Right renal pelvis (tissue), 4 donors: ENCODE results near the gene MACC1. TPM values are rescaled to one million over a fixed set of nuclear protein-coding genes. Genes with fewer than 3 reads are reported as not detected.

Experiments used
- DNase-seq, 4 donors: peaks; one replicate each; pipeline ENCODE4 v3.0.0-alpha.2; 2013; ENCODE audit warnings: low read depth in 4 of 4, low spot score in 3 of 4, missing footprints in 1 of 4
- polyA plus RNA-seq, 4 donors: library from polyadenylated mRNA; unstranded; fragments of 120-200 nt; gene quantifications; one replicate each; pipeline ENCODE4 v1.2.1, GENCODE V29; 2013; ENCODE audit not compliant: insufficient read length in 4 of 4

MACC1 gene, protein sequence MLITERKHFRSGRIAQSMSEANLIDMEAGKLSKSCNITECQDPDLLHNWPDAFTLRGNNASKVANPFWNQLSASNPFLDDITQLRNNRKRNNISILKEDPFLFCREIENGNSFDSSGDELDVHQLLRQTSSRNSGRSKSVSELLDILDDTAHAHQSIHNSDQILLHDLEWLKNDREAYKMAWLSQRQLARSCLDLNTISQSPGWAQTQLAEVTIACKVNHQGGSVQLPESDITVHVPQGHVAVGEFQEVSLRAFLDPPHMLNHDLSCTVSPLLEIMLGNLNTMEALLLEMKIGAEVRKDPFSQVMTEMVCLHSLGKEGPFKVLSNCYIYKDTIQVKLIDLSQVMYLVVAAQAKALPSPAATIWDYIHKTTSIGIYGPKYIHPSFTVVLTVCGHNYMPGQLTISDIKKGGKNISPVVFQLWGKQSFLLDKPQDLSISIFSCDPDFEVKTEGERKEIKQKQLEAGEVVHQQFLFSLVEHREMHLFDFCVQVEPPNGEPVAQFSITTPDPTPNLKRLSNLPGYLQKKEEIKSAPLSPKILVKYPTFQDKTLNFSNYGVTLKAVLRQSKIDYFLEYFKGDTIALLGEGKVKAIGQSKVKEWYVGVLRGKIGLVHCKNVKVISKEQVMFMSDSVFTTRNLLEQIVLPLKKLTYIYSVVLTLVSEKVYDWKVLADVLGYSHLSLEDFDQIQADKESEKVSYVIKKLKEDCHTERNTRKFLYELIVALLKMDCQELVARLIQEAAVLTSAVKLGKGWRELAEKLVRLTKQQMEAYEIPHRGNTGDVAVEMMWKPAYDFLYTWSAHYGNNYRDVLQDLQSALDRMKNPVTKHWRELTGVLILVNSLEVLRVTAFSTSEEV
- polyA plus RNA-seq = 10 to 100 TPM in 3 of 4 donors, 1 to 10 TPM in 1; 8.6 to 11.2 (median 10.4) TPM

DNA sequence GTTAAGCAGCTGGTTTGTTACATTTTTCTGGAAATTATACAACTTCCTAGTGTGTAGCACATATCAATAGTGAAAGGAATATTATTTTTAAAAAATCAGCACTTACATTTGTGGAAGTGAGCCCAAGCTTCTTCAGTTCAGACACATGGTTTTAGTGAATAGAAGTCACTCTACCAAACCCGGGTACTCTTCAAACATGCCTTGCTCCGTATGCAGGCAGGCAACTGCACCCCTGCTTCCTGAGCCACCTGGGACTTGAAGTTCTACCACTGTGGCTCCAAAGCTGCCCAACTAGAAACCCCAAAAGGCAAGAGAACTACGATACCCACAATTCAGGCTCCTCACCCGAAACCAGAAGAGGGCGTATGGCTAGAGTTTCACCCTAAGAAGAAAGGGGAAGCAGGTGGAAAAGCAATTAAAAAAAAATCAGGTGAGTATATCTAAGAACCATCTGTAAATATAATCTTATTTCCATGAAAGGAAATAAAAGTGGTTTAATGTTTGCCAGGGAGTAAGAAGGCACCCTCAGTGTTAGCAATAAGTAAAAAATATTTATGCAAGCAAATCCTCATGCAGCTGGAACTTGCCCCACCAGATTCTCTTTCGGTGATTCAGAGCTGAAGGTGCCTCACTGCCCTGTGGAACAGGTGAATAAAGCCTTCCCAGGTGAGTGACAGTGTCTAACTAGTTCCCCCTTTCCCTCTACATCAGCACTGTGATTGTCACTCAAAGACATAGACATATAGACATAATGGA, at the start of gene MACC1:
TSS of gene MACC1 (minus strand) at position 192 of the 756 bp plus-strand sequence. CDS start 55,522 bp downstream, outside the sequence.
- peak; percentile 34 to 49 (median 46) for DNase-seq

DNA sequence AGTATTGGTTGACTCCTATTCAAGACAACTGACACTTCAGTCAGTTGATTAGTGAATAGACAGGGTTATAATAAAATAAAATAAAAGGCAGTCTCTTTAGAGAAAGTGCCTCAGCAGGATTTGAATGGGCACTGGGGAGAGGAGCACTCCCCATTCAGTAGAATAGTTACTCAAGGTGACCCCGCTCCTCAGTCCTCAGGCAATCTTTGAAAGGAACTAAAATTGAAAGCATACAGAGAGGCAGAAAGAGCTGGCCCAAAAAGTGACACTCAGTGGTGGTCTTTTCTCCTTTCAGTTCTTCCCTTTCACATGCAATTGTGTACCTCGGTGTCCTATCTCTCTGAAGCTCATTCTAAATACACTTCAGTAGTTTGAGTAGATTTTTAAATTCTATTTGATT, 47.4 kb upstream of the MACC1 start:
- no peak for DNase-seq

DNA sequence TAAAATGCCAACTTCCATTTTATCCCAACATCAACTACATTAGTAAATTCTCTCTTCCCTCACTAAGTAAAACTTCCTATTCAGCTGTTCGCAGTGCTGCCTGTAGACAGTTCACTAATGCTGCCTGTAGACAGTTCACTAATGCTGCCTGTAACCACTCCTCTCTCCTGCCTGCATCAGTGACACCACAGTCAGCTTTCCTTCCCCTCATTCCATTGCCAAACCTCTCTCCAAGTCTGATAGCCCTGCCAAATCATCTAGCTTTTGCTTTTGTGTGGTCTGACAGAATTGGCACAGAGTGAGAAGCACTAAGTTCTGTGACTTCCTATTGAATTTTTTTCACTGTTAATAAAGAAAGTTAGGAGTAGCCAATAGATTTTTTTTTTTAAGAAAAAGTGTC, 43.0 kb upstream of the MACC1 start:
- DNase-seq = no peak

DNA sequence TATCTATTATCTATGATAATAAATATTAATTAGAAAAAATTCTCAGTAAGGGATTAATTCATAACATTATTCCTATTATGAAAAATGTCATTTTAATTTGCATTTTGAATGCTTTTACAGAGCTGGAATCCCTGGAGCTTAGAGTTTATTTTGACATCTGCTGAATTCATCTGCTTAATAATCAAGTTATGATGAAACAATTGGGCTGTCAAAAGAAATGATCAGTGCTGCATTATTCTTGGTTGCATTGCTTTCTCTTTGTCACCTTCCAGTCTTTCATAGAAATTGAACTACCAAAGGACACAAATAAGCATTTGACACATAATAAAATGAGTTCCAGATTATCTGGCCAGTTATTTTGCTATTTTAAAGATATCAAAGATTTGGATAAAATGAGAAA, 40.0 kb upstream of the MACC1 start:
- DNase-seq = no peak

DNA sequence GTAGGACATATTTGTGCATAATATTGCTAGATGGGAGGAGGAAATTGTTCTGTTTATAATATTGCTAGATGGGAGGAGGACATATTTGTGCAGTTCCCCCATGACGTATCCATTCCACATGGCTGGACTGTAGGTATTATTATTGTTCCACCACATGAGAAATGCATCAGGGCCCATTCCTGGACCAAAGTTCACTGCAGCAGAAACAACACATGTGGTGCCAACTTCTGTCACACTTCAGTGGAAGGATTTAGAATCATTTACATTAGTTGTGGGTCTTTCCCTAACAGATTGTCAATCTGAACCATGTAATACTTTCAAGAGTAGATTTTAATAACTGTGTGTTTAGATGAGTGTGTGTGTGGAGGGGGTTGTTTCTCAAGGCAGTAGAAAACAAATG, 32.7 kb upstream of the MACC1 start:
- peak; percentile 45 to 68 (median 60) for DNase-seq

DNA sequence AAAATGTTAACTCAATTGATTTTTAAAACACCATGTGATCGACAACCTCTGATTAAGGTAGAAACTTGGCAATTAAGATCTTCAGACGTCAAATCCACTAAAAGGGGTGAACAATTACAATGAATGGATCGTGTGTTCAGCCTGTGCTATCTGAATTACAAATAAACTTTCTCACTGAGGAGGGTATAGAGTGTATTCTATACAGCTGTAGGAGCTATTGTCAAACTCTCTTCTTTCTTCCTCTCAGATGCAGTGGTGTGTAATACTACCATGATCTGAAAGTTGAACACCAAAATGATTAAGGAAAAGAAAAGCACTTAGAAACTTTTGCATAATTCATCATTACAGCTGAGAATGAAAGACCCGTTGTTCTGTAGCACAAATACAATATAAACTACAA, 32.2 kb upstream of the MACC1 start:
- no peak for DNase-seq

DNA sequence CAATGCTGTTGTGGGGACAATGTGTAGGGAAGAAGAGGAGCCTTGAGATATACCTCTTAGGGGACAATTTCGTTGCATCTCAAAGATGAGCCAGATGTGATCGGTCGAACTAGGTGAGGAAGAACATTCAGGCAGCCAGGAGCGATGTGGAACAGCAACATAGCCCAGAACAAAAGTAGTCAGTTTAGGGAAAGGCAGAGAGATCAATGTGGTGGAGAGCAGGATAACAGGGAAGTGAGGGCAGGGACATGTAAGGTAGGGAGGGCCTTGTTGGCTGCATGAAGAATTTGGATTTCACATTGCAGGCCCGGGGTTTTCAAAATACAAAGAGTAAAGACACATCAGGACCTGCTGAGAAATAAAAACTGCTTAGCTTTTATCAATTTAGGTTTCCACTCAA, 29.1 kb upstream of the MACC1 start:
- DNase-seq = no peak

DNA sequence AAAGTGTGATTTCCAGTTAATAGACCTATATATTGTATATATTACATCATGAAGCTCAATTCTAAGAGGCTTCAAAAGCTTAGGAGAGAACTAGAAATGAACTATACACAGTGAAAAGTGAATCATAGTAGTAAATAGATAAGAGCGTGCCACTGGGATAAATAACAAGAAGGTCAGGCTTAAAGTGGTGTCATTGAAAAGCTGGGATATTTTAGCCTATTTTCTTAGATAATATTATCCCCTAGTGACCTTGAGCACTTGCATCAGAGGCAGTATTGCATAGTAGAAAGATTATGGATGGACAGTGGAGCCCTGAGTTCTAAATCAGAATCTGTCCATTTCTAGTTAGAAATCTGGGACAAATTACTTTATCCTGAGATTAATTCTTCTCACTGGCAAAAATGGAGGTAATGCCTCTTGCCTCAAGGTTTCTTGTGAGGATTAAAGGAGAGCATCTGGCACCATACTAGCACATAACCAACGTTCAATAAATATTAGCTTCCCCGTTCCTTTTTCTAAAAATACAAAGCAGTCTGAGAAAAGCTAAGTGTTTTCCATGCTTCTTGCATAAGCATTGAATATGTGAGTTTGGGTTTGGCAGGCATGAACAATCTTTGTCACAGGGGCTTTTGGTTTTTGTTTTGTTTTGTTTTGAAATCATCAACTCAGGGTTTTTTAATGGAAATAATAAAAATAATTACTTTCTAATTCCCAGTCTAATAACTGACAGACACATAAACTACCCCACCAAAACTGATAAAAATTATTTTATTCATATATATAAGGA, 27.3 kb upstream of the MACC1 start:
- no peak for DNase-seq

DNA sequence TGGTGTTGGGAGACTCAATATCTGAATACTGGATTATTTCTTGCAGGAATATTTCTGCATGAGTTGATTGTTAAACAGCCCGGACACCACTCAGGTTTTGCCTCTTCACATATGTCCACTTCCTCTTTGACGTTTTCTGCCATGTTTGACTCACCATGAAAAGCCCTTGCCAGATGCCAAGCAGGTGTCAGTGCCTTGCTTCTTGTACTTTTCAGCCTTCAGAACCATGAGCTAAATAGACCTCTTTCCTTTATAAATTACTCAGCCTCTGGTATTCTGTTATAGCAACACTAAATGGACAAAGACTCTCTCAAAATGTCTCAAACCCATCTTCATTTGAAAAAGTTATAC, 24.7 kb upstream of the MACC1 start:
- DNase-seq = no peak

DNA sequence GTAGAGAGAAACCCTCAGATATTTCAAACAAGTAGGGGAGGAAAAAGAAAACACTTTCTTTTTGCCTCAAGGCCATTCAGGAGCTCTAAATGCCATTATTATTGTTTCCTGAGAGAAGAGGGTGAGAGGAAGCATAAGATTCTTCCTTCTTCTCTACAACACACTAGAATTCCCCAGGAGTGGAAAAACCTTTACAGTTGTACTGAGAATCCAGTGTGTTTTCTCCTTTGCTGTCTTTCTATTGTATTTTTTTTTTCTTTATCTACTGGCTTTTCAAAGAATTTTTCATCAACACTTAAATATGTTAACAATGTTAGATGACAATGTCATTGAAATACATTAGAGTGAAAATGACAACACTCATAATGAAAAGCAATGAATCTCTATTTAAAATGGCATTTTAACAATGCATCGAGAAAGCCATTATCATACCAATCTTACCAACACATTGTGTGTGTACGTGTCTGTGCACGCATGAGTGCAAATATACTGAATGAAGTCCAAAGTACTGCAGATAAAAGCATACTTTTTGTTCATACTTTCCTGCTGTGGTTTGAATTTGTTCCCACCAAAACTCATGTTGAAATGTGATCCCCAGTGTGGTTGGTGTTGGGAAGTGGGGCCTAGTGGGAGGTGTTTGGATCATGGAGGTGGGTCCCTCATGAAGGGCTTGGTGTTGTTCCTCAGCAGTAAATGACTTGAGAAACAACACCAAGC, 24.2 kb upstream of the MACC1 start:
- DNase-seq = no peak

DNA sequence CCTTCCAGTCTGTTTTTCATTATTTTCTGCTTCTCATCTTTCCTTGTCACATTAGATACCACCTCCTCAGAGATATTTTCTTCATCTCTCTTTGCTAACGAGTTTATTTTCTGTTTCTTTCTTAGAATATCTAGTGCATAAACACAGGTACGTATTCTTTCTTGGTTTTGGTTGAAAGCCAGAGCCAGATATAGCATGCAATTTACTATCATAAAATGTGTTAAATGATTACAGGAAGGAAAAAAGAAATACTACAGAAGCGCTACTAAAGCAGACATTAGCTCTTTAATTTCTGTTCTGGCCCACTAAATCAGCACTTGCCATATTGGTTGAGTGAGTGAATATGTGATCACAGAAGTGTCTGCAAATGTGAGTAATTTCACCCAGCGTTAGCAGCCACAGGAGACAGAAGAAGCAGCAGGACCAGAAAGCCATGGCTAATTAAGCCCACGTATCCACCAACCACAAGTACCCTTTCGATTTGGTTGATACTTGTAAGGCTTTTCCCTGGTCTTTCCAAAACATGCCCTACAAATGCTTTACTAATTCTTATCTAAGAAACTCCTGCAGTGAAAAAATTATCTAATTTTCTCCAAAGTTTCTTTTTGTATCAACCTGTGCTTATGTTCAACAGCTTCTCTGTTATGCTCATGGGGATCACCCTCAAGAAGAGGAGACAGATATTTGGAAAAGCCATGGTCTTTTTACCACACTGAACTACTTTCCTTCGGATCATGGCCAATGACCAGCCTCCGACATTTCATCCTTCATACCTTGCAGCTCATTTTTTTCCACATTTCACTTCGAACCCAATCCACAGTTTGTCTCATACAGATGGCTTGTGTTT, 23.1 kb upstream of the MACC1 start:
- DNase-seq = no peak

DNA sequence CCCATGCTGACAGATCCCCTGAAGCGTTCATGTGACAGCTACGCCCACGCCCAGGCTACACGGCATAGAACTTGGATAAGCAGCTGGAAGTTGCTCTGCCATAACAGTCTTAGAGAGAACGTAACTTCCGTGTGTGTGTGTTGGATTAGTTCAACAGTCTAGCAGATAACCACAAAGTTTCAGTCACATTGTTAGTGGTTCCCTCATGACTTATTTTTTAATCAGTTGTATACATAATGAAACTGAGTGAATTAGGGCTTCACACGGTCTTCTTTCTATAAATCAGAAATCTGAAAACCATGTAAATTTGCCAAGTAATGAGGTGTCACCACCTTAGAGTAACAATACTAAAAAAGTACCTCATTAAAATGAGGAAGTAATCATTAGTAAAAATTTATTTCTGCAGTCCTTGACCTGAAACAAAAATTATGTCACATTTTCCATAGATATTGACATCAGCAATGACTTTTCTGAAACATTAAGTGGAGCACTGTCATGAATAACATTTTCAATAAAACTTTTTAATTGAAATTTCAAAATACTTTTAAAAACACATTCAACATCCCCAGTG, 21.7 kb upstream of the MACC1 start:
- no peak for DNase-seq

DNA sequence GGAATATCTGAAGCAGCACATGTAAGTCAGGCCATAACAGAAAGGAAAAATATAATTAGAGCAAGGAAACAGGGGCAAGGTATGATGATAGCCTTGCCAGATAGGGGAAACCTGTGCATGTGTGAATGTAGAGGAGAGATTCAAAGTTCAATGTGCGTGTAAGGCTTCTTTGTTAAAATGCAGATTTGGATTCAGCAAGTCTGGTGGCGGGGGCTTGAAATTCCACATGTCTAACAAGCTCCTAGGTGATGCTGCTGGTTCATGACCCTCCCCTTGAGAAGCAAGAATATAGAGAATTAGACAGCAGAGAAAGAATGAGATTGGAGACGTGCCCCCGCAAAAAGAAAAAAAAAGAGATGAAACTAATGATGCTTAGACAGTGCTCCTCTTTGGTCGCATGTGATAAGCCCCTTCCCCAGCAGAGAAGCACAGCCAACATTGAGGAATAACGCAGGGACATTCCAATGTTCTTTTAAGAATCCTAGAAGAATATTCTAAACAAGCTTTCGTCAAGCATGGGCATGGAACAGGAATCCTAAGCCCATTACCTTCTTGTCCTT, 21.1 kb upstream of the MACC1 start:
- no peak for DNase-seq

DNA sequence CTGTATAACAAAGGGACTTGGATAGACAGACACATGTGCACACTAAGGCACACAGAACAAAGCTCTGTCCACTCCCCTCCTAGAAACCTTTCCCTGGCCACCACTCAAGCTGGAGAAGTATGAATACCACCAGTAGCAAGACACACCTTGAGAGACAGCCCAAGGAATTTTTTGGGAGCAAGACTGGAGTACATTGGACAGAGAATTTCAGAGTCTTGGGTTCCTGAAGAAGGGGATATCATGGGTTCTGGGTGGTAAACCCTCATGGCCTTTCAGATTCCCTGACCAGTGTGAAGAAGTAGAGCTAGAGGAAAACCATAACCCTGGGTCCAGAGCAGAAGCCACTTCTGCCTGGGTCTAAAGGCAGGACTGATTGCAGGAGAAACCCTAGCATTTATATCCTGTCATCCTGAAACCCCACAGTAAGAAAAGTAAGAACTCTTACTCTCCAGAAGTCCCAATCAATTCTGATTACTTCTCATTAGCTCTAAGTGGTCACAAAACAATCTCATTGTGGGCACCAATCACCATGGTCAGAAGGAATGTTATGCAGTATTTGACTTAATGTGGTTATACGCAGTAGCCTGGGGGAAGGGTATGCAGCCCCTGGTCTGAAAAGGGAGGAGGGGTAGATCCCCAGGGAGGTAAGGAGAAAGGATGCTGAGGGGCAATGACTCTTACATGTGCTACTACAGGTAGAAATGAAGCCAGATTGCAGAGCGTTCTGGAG, 20.4 kb upstream of the MACC1 start:
- DNase-seq = no peak

DNA sequence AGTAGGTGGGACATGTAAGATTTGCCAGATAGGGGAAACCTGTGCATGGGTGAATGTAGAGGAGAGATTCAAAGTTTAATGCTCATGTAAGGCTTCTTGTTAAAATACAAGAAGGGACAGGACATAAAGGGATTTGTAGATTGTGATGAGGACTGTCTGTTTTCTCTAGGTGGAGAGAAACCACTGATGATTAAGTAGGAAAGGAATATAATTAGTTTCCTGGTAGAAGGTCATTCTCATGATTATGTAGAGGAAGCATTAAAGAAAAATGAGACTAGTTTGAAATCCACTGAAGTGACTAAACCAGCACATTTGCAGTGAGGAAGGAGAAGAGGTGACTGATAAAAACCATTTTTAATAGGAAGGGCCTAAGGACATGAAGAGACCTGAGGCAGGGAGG, 19.6 kb upstream of the MACC1 start:
- DNase-seq = no peak

DNA sequence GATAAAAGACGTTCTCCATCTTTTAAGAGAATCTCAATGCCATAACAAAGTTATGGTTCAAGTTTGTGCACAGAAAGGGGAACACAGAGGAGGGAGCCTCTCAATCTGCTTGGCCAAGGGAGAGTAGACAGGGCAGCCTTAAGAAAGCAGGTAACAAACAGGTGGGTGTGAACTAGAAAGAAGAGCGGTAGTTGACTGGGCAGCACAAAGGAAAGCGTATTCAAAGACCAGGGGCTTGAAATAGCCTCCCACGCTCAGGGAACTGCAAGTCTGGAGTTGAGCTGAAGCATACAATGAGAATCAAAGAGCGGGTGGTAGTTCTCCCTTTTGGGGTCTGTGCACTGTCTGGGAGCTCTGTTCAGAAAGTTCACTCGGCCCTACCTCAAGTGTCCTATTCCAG, 18.9 kb upstream of the MACC1 start:
- no peak for DNase-seq

DNA sequence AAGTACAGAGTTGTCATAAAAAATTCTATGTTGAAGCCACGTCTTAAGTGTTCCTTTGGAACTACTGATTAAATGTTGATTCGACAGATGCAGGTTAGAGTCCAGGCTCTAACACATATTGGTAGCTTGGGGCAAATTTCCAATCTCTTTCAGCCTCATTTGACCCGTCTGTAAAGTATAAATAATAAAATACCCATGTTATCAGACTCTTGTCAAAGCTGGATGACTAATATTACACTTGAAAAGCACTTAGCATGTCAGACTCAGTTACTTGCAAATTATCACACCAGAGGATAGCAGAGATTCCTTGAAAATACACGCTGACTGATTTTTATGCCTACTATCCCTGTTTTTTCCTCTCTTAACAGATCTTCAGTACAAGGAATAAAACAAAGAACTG, 18.1 kb upstream of the MACC1 start:
- DNase-seq = no peak
